Activated naive CD4-positive, alpha-beta T cell treated with anti-CD3 and anti-CD28 coated beads, Interleukin-2, amount 10 ng/mL, durations not matched to agents 7 days and 5 days (primary cell): Measurements from ENCODE around the gene ADAMTS4.
"Not testable (repeated sequence)": the region's sequence is repeated elsewhere in the genome, so short reads cannot be mapped to it uniquely, and the experiment has no call there.

ENCODE experiments used
- CTCF ChIA-PET: fragments of 350-600 bp; sonication (Branson Sonifier 250); formaldehyde crosslinking; loops from one replicate; lab custom pipeline; 2021; ENCODE audit warnings: antibody characterized with exemption; lab: Charles Lee
- DNase-seq: peaks from one replicate; pipeline ENCODE4 v3.0.0-alpha.2; 2020
- H3K27ac Mint-ChIP-seq: one replicate; pipeline ENCODE4 v1.8.0; 2021; ENCODE audit warnings: mild to moderate bottlenecking, moderate library complexity, mixed read lengths
- H3K27me3 Mint-ChIP-seq: one replicate; pipeline ENCODE4 v1.8.0; 2021; ENCODE audit warnings: mild to moderate bottlenecking, mixed read lengths
- H3K36me3 Mint-ChIP-seq: one replicate; pipeline ENCODE4 v1.8.0; 2021; ENCODE audit warnings: mixed read lengths
- H3K4me1 Mint-ChIP-seq: one replicate; pipeline ENCODE4 v1.8.0; 2021; ENCODE audit warnings: mixed read lengths
- H3K4me3 Mint-ChIP-seq: one replicate; pipeline ENCODE4 v1.8.0; 2021; ENCODE audit warnings: mild to moderate bottlenecking, moderate library complexity, mixed read lengths
- H3K9me3 Mint-ChIP-seq: one replicate; pipeline ENCODE4 v1.8.0; 2021; ENCODE audit warnings: mixed read lengths

ADAMTS4 gene

DNA sequence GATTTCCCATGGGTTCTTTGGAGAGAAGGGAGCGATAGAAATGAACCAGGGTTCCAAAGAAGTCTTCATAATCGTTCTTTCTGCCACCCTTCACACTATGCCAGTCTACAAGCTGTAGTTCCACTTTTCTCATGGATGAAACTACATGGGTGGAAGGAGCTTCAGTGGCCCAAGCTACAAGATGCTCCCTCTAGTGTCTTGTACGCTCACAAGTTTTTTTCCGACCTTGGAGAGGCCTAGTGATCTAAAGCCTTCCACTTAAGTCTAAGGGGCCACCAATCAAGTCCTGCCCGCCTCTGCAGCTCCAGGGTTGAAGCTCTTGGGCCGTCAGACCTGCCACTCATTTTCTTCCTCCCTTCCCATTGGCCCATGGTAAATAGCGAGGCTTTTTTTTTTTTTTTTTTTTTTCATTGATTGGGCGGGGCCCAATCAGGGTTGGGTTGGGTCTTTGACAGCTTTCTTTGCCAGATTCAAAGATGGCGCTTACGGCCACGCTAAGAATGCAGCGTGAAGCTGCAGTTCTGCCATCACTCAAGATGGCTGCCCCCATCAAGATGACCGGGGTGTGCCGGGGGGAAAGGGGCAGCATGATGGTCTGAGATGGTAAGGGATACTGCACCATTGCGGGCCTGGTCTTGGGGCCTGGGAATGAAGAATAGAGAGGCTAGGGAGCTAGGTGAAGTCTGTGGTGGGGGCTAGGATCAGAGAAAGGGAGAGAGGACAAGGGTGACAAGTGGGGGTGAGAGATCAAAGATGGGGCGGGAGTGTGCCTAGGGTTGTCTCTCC, 26.9 kb upstream of the ADAMTS4 start, which contains the start of gene TOMM40L:
TSS of gene TOMM40L (plus strand) at position 527 of the 786 bp plus-strand sequence. CDS start 430 bp downstream, outside the sequence.
- Mint-ChIP-seq H3K4me3 (peak within 1 kb of the TSS; percentile 89), H3K9me3 (no peaks in the 10 kb centered on the region), H3K36me3 (peaks cover 30% of the 10 kb centered on the region), H3K27me3 (no peaks in the 10 kb centered on the region), H3K4me1 (peaks cover 45% of the 10 kb centered on the region), H3K27ac (peak within 1 kb of the TSS; percentile 89)
- CTCF ChIA-PET = interaction anchor here (0.6 to 9.7 kb wide), 33 partner anchors 8 to 514 kb away, joined by 3 to 157 read pairs (median 6); partner anchors contain the start of genes B4GALT3, CFAP126, FCER1G and NDUFS2
- DNase-seq = peak; percentile 94

DNA sequence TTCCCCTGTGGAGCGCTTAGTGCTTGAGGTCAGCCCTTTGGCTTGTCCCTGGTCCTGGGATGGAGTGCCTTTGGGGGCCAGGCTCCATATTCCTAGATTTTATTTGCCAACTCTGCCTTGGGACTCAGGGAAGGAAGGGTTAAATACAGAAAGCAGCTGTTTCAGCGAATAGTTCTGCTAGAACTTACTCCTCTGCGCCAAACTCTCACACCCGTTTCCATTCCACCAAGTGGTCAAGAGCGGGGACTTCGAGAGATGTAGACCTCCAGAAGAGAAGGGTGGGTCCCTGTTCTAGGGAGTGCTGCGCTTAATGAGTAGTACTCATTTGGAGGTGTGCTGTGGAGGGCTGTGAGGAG, 26.3 kb upstream of the ADAMTS4 start:
- no peak for DNase-seq
- Mint-ChIP-seq H3K9me3 (no peaks in the 10 kb centered on the region), H3K4me1 (peaks cover 45% of the 10 kb centered on the region), H3K27ac (peak overlapping the region; percentile 87), H3K36me3 (peaks cover 25% of the 10 kb centered on the region), H3K4me3 (peak overlapping the region; percentile 29), H3K27me3 (peaks cover 5% of the 10 kb centered on the region)
- CTCF ChIA-PET = interaction anchor here (0.6 to 9.7 kb wide), 26 partner anchors 8 to 515 kb away, joined by 3 to 157 read pairs (median 7); partner anchors contain the start of genes B4GALT3, CFAP126, FCER1G and NDUFS2

DNA sequence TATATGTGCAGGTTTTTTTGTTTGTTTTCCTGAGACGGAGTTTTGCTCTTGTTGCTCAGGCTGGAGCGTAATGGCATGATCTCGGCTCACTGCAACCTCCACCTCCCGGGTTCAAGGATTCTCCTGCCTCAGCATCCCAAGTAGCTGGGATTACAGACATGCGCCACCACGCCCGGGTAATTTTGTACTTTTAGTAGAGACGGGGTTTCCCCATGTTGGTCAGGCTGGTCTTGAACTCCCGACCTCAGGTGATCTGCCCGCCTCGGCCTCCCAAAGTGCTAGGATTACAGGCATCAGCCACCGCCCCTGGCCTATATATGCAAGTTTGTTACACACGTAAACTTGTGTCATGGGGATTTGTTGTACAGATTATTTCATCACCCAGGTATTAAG, 25.8 kb upstream of the ADAMTS4 start:
- peaks cover 21% of the 10 kb centered on the region for H3K36me3 Mint-ChIP-seq
- peak overlapping the region; percentile 87 for H3K27ac Mint-ChIP-seq
- H3K27me3 Mint-ChIP-seq, H3K9me3 Mint-ChIP-seq, DNase-seq, H3K4me3 Mint-ChIP-seq: not testable (repeated sequence)
- CTCF ChIA-PET = interaction anchor here (1.0 to 9.7 kb wide), 14 partner anchors 12 to 158 kb away, joined by 3 to 94 read pairs (median 12); partner anchors contain the start of genes B4GALT3, CFAP126, NDUFS2 and PPOX
- H3K4me1 Mint-ChIP-seq = peaks cover 47% of the 10 kb centered on the region

DNA sequence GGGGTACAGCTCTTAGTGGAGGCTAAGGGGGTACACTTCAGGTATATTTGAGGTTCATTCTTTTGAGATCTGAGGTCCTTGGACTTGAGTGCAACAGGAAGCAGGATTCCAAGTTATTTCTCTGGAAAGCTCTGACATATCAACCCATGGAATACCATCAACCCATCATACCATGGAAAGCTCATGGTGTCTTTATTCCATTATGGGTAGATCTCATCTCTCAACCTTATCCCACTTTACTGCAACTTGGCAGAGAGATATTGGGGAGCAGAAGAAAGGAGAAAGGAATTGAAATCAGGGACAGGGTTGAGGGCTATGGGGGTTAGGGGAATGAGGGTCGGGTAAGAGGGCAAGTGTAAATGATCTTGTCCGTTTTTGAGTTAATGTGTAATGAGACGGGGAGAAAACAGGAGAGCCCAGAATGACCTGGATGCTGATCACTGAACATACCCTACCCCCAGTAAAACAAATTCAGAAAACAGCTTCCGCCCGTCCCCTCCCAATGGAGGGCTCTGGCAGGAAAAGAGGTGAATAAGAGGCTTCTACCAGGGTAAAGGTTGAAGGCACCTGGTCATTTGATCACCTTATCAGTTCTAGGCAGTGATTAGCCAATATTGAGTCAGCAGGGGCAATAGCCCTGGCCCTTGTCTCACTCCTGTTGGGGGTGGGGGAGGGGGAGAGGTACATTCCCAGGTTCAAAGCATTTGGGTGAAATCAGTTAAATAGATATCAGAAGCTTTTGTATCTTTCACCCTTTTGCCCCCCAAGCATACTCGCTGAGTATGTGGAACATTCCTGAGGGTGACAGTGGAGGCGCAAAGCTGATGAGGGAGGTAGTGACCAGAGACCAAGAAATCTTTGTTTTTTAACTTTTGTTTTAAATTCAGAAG, 25.2 kb upstream of the ADAMTS4 start:
- Mint-ChIP-seq H3K36me3 (peaks cover 16% of the 10 kb centered on the region), H3K4me3 (no peak overlapping the region), H3K9me3 (no peaks in the 10 kb centered on the region), H3K27me3 (peaks cover 5% of the 10 kb centered on the region), H3K4me1 (peaks cover 50% of the 10 kb centered on the region), H3K27ac (no peak overlapping the region)
- CTCF ChIA-PET = interaction anchor here (0.9 to 9.7 kb wide), 10 partner anchors 13 to 158 kb away, joined by 3 to 94 read pairs (median 17); partner anchors contain the start of genes B4GALT3, NDUFS2 and PPOX
- no peak for DNase-seq

GRCh38 chr1:161222175-161223019, 23.5 kb upstream of the ADAMTS4 start:
- peaks cover 54% of the 10 kb centered on the region for H3K4me1 Mint-ChIP-seq
- no peak overlapping the region for H3K4me3 Mint-ChIP-seq
- CTCF ChIA-PET = interaction anchor here (0.7 to 9.7 kb wide), 7 partner anchors 12 to 305 kb away, joined by 3 to 94 read pairs (median 21); no protein-coding TSS in a partner anchor
- no peaks in the 10 kb centered on the region for H3K9me3 Mint-ChIP-seq
- DNase-seq = no peak
- H3K27ac Mint-ChIP-seq = no peak overlapping the region
- H3K36me3 Mint-ChIP-seq = peaks cover under 1% of the 10 kb centered on the region
- H3K27me3 Mint-ChIP-seq = peaks cover 5% of the 10 kb centered on the region

DNA sequence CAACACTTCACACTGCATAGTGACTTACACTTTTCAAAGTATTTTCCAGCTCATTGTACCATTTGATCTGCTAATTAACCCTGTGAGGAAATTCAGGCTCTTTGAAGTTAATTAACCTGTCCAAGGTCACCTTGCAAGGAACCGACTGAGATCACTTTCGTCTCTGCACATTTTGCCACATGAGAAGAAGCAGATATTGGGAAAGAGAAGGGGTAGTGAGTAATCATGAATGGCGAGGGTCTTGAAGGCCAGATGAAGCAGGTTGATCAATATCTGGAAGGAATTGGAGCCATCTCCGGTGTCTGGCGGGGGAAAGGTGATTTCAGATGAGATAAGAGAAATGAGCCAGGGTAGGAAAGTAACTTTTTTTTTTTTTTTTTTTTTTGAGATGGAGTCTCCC, 21.1 kb upstream of the ADAMTS4 start:
- no peak for DNase-seq
- peaks cover 48% of the 10 kb centered on the region for H3K4me1 Mint-ChIP-seq
- no peaks in the 10 kb centered on the region for H3K9me3 Mint-ChIP-seq
- H3K36me3 Mint-ChIP-seq = peaks cover 3% of the 10 kb centered on the region
- H3K27me3 Mint-ChIP-seq = peaks cover 5% of the 10 kb centered on the region
- CTCF ChIA-PET = interaction anchor here (1.2 to 7.8 kb wide), 8 partner anchors 7 to 162 kb away, joined by 4 to 94 read pairs (median 11); partner anchors contain the start of gene TOMM40L
- no peak overlapping the region for H3K27ac Mint-ChIP-seq
- no peak overlapping the region for H3K4me3 Mint-ChIP-seq

DNA sequence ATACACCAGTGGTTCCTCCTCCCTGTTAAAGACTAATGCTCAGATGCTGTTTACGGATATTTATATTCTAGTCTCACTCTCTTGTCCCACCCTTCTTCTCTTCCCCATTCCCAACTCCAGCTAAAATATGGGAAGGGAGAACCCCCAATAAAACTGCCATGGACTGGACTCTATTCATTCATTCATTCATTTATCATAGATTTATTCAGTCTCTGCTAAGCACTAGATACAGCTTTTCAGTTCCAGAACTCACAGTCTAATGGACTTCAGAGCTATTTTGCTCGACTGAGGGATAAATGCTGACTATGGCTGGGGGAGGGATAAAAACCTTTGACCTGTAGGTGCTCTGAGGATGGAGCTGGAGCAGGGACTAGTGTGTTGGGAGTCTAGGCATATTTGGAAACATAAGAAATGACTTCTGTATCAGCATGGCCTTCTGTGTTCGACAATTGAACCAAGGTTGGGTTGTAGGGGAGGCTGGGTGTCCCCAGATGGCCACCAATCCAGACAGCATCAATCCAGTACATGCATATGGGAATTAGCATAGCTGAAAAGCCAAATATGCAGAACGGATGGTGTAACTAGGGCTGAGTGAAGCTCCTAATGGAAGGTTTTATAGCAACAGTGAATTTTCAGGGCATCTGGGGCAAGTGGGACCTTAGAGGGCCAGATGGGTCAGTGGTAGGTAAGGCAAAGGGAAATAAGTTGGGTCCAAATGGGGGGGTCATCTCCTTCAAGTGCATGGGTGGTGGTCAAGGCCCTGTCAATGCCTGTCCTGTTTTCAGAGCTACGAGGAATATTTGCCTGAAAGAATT, 20.4 kb upstream of the ADAMTS4 start:
- peaks cover 8% of the 10 kb centered on the region for H3K36me3 Mint-ChIP-seq
- no peaks in the 10 kb centered on the region for H3K9me3 Mint-ChIP-seq
- CTCF ChIA-PET = interaction anchor here (1.1 to 5.3 kb wide), 8 partner anchors 8 to 162 kb away, joined by 3 to 29 read pairs (median 8); partner anchors contain the start of gene TOMM40L
- no peak overlapping the region for H3K4me3 Mint-ChIP-seq
- H3K4me1 Mint-ChIP-seq = peaks cover 53% of the 10 kb centered on the region
- peaks cover 5% of the 10 kb centered on the region for H3K27me3 Mint-ChIP-seq
- H3K27ac Mint-ChIP-seq = no peak overlapping the region
- DNase-seq = no peak

DNA sequence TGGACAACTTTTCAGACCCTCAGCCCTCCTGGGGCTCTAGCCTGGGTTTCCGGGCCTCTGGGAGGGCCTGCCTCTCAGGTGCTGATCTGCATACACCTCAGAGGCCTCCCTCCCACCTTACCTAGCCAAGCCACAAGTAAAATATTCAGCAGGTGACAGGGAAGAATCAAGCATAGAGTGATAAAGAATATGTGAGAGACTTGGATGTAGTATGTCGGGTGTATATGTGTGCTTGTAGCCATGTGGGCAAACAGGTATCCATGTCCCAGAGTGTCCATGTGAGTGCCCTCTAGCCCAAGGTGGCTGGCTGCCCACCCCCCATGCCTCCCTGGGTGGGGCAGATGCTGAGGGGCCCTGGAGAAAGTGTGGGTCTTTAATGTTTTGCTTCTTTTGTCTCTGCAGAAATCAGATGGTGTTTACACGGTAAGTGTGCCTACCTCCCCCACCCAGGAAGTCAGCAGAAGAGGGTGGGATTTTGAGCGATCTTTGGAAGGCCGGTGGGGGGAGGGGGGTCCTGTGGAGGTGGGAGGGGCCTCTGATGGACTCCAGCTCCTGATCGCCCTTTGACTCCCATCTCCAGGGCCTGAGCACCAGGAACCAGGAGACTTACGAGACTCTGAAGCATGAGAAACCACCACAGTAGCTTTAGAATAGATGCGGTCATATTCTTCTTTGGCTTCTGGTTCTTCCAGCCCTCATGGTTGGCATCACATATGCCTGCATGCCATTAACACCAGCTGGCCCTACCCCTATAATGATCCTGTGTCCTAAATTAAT, 19.6 kb upstream of the ADAMTS4 start:
- no peaks in the 10 kb centered on the region for H3K9me3 Mint-ChIP-seq
- peaks cover 54% of the 10 kb centered on the region for H3K4me1 Mint-ChIP-seq
- peaks cover 16% of the 10 kb centered on the region for H3K36me3 Mint-ChIP-seq
- no peak for DNase-seq
- CTCF ChIA-PET = interaction anchor here (1.1 to 5.3 kb wide), 8 partner anchors 8 to 163 kb away, joined by 3 to 29 read pairs (median 8); partner anchors contain the start of gene TOMM40L
- H3K27ac Mint-ChIP-seq = peak overlapping the region; percentile 78
- H3K4me3 Mint-ChIP-seq = no peak overlapping the region
- H3K27me3 Mint-ChIP-seq = peaks cover 5% of the 10 kb centered on the region

DNA sequence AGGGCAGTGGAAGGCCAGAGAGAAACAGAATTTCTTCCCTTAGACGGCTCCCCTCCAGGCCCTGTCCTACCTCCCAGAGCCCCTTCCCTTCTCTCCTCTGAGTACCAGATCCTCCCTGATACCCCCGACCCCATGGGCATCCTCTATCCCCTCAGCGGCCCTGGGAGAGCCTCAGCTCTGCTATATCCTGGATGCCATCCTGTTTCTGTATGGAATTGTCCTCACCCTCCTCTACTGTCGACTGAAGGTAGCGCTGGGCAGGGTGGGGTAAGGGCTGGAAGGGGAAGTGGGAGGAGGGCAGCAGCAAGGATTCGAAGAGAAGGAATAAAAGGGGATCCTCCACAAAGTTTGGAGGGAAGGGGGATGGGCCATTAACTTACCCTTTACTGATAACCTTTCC, 19.0 kb upstream of the ADAMTS4 start:
- Mint-ChIP-seq H3K4me3 (no peak overlapping the region), H3K27ac (peak overlapping the region; percentile 78), H3K4me1 (peaks cover 53% of the 10 kb centered on the region), H3K9me3 (no peaks in the 10 kb centered on the region), H3K36me3 (peaks cover 23% of the 10 kb centered on the region), H3K27me3 (peaks cover 5% of the 10 kb centered on the region)
- CTCF ChIA-PET = interaction anchor here (0.7 to 5.3 kb wide), 6 partner anchors 9 to 219 kb away, joined by 3 to 29 read pairs (median 9); partner anchors contain the start of gene TOMM40L
- DNase-seq = no peak

DNA sequence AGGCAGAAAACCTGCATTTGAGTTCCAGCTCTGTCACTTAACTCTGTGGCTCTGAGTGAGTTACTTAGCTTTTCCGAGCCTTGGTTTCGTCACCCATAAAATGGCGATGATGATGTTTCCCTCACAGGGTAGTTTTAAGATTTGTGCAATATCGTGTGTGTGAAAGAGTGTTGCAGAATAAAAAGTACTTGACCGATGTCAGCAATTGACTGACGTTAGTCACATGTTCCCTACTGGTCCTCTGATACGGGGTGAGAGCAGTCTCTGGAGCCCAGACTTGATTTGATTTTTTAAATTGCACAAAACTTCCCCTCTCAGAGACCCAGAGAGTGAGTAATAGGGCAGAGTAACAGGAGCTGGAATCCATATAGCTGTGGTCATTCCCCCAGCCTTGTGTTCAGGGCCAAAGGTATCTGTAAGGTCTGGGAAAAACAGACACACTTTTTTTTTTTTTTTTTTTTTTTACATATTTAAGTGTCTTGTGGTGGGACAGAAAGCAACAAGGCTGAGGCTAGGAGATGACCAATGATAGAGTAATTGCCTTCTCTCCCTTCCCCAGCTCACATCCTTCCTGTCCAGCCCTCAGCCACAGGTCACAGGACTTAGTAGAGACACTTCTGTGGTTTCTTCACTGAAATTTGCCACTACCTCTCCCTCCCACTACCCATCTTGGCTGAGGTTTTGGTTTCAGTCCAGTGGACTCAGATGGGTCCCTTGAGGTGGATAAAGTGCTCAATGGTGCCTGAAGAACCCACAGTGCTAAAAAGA, 18.3 kb upstream of the ADAMTS4 start:
- Mint-ChIP-seq H3K27ac (no peak overlapping the region), H3K36me3 (peaks cover 28% of the 10 kb centered on the region), H3K4me3 (no peak overlapping the region), H3K9me3 (no peaks in the 10 kb centered on the region), H3K4me1 (peaks cover 52% of the 10 kb centered on the region), H3K27me3 (peaks cover 5% of the 10 kb centered on the region)
- DNase-seq = no peak
- CTCF ChIA-PET = interaction anchor here (0.7 to 5.3 kb wide), 8 partner anchors 10 to 219 kb away, joined by 3 to 29 read pairs (median 5); partner anchors contain the start of gene TOMM40L

GRCh38 chr1:161215076-161215475, 16.2 kb upstream of the ADAMTS4 start, which contains the start of gene FCER1G:
Gene FCER1G, plus strand, starts transcription at chr1:161215295. Its CDS starts 27 bp downstream, at chr1:161215322.
- no peaks in the 10 kb centered on the region for H3K9me3 Mint-ChIP-seq
- H3K27ac Mint-ChIP-seq = peak within 1 kb of the TSS; percentile 75
- DNase-seq = no peak
- peaks cover under 1% of the 10 kb centered on the region for H3K27me3 Mint-ChIP-seq
- peaks cover 44% of the 10 kb centered on the region for H3K36me3 Mint-ChIP-seq
- H3K4me1 Mint-ChIP-seq = peaks cover 49% of the 10 kb centered on the region
- CTCF ChIA-PET = interaction anchor here (1.3 to 5.3 kb wide), 2 partner anchors 12 to 23 kb away, joined by 3 to 29 read pairs; partner anchors contain the start of gene TOMM40L
- peak within 1 kb of the TSS; percentile 20 for H3K4me3 Mint-ChIP-seq
